IPS DF 6.9 (cell line): ENCODE data around the gene CUEDC2.

Experiments
- DNase-seq: peaks from one replicate; pipeline ENCODE4 v3.0.0-alpha.2; 2013; ENCODE audit warnings: low read depth, low spot score
- H3K27ac ChIP-seq: one replicate; pipeline ENCODE4 v1.5.1; 2013; ENCODE audit warnings: low read length, control low read depth
- H3K27me3 ChIP-seq: 2 replicates; pipeline ENCODE4 v1.6.1; 2013; ENCODE audit warnings: mild to moderate bottlenecking, low read length; ENCODE audit not compliant: control insufficient read depth, insufficient read depth
- H3K36me3 ChIP-seq: 2 replicates; pipeline ENCODE4 v1.6.1; 2013; ENCODE audit warnings: low read length; ENCODE audit not compliant: control insufficient read depth, insufficient read depth
- H3K4me1 ChIP-seq: 2 replicates; pipeline ENCODE4 v1.6.1; 2013; ENCODE audit warnings: low read length; ENCODE audit not compliant: control insufficient read depth, insufficient read depth
- H3K4me3 ChIP-seq: 2 replicates; pipeline ENCODE4 v1.5.1; 2013; ENCODE audit warnings: mild to moderate bottlenecking, low read length
- H3K9me3 ChIP-seq: 2 replicates; pipeline ENCODE4 v1.6.1; 2013; ENCODE audit warnings: low read length, inconsistent platforms; ENCODE audit not compliant: control insufficient read depth, insufficient read depth
- WGBS: extraction: QIAGEN DNeasy Blood & Tissue Kit; methylation state at CpG from one replicate; pipeline ENCODE4 v1.1.7; 2013; ENCODE audit warnings: mixed read lengths, missing lambda C conversion rate; ENCODE audit not compliant: insufficient read length, insufficient coverage; 5-methylcytosine and 5-hydroxymethylcytosine counted together

CUEDC2 gene

GRCh38 chr10:102395400-102396316 is 36.7 kb downstream of the CUEDC2 start, which contains the start of gene NFKB2:
Gene NFKB2 (plus strand): TSS chr10:102395705. CDS start chr10:102395960, 255 bp downstream.
- H3K27ac ChIP-seq = no peak within 1 kb of the TSS
- peaks cover 5% of the 10 kb centered on the region; the same call in 1 of the 2 replicates for H3K27me3 ChIP-seq
- no CpG with 5 or more reads among the region's 42 CpGs for WGBS
- no peaks in the 10 kb centered on the region; the same call in 1 of the 2 replicates for H3K36me3 ChIP-seq
- H3K9me3 ChIP-seq = no peaks in the 10 kb centered on the region
- H3K4me1 ChIP-seq = peaks cover 6% of the 10 kb centered on the region; the same call in 1 of the 2 replicates
- H3K4me3 ChIP-seq = peak within 1 kb of the TSS; percentile 55; the same call in 1 of the 2 replicates
- DNase-seq = no peak

GRCh38 chr10:102394801-102395399 is 37.5 kb downstream of the CUEDC2 start:
- H3K4me3 ChIP-seq = peak overlapping the region; percentile 55; the same call in 1 of the 2 replicates
- no peaks in the 10 kb centered on the region; the same call in 1 of the 2 replicates for H3K36me3 ChIP-seq
- no peak overlapping the region for H3K27ac ChIP-seq
- no CpG with 5 or more reads among the region's 35 CpGs for WGBS
- peaks cover 5% of the 10 kb centered on the region; the same call in 1 of the 2 replicates for H3K27me3 ChIP-seq
- no peak for DNase-seq
- no peaks in the 10 kb centered on the region for H3K9me3 ChIP-seq
- peaks cover 6% of the 10 kb centered on the region; the same call in 1 of the 2 replicates for H3K4me1 ChIP-seq

GRCh38 chr10:102394079-102394800 is 38.1 kb downstream of the CUEDC2 start:
- no CpG with 5 or more reads among the region's 71 CpGs for WGBS
- no peaks in the 10 kb centered on the region for H3K9me3 ChIP-seq
- H3K4me1 ChIP-seq = peaks cover 3% of the 10 kb centered on the region; the same call in 1 of the 2 replicates
- H3K4me3 ChIP-seq = peak overlapping the region; percentile 55; the same call in 1 of the 2 replicates
- H3K27ac ChIP-seq = no peak overlapping the region
- no peaks in the 10 kb centered on the region for H3K36me3 ChIP-seq
- peaks cover 5% of the 10 kb centered on the region; the same call in 1 of the 2 replicates for H3K27me3 ChIP-seq
- DNase-seq = no peak

- no CpG with 5 or more reads among the region's 30 CpGs for whole genome bisulfite sequencing
These were observed 38.8 kb downstream of the CUEDC2 start for GRCh38 chr10:102393411-102394078.

GRCh38 chr10:102392306-102392705 is 40.1 kb downstream of the CUEDC2 start:
- no peaks in the 10 kb centered on the region for H3K36me3 ChIP-seq
- no peak for DNase-seq
- no peaks in the 10 kb centered on the region for H3K9me3 ChIP-seq
- H3K27ac ChIP-seq = no peak overlapping the region
- no CpG with 5 or more reads among the region's 5 CpGs for WGBS
- no peak overlapping the region for H3K4me3 ChIP-seq
- H3K4me1 ChIP-seq = peaks cover 3% of the 10 kb centered on the region; the same call in 1 of the 2 replicates
- peaks cover 5% of the 10 kb centered on the region; the same call in 1 of the 2 replicates for H3K27me3 ChIP-seq

More at GRCh38 chr10:102393411-102394078, 38.8 kb downstream of the CUEDC2 start:
- H3K4me1 ChIP-seq = peaks cover 3% of the 10 kb centered on the region; the same call in 1 of the 2 replicates
- no peaks in the 10 kb centered on the region for H3K36me3 ChIP-seq
- no peak for DNase-seq
- no peaks in the 10 kb centered on the region for H3K9me3 ChIP-seq
- peak overlapping the region; percentile 55; the same call in 1 of the 2 replicates for H3K4me3 ChIP-seq
- peaks cover 5% of the 10 kb centered on the region; the same call in 1 of the 2 replicates for H3K27me3 ChIP-seq
- H3K27ac ChIP-seq = no peak overlapping the region

GRCh38 chr10:102389894-102390293 is 42.5 kb downstream of the CUEDC2 start:
- no peak for DNase-seq
- Histone ChIP-seq H3K9me3 (no peaks in the 10 kb centered on the region), H3K4me3 (no peak overlapping the region), H3K4me1 (no peaks in the 10 kb centered on the region), H3K27ac (no peak overlapping the region), H3K27me3 (peaks cover 5% of the 10 kb centered on the region; the same call in 1 of the 2 replicates), H3K36me3 (no peaks in the 10 kb centered on the region)
- no CpG with 5 or more reads among the region's 3 CpGs for WGBS

GRCh38 chr10:102384606-102385429 is 47.6 kb downstream of the CUEDC2 start:
- DNase-seq = no peak
- no CpG with 5 or more reads among the region's 4 CpGs for WGBS
- no peaks in the 10 kb centered on the region for H3K9me3 ChIP-seq
- H3K27me3 ChIP-seq = no peaks in the 10 kb centered on the region
- no peak overlapping the region for H3K4me3 ChIP-seq
- no peak overlapping the region for H3K27ac ChIP-seq
- H3K36me3 ChIP-seq = no peaks in the 10 kb centered on the region
- no peaks in the 10 kb centered on the region for H3K4me1 ChIP-seq

- no CpG with 5 or more reads among the region's 6 CpGs for WGBS
- H3K9me3 ChIP-seq = no peaks in the 10 kb centered on the region
- H3K4me3 ChIP-seq = no peak overlapping the region
- H3K27me3 ChIP-seq = no peaks in the 10 kb centered on the region
- H3K36me3 ChIP-seq = peaks cover 8% of the 10 kb centered on the region; the same call in 1 of the 2 replicates
- H3K27ac ChIP-seq = no peak overlapping the region
- DNase-seq = no peak
- no peaks in the 10 kb centered on the region for H3K4me1 ChIP-seq
These were observed 48.3 kb downstream of the CUEDC2 start for GRCh38 chr10:102384053-102384452.

- DNase-seq = no peak
- Histone ChIP-seq H3K27me3 (no peaks in the 10 kb centered on the region), H3K9me3 (no peaks in the 10 kb centered on the region), H3K4me3 (no peak overlapping the region), H3K27ac (no peak overlapping the region), H3K4me1 (no peaks in the 10 kb centered on the region), H3K36me3 (peaks cover 8% of the 10 kb centered on the region; the same call in 1 of the 2 replicates)
- WGBS = no CpG with 5 or more reads among the region's 8 CpGs
These were observed 49.5 kb downstream of the CUEDC2 start for GRCh38 chr10:102382871-102383270.
